ENCODE measurements around the gene USP13. TPM values are rescaled to one million over a fixed set of nuclear protein-coding genes. Genes with fewer than 3 reads are reported as not detected.
"Not testable (repeated sequence)": the region's sequence is repeated elsewhere in the genome, so short reads cannot be mapped to it uniquely, and the experiment has no call there.

Gene USP13
- total and polyA plus RNA-seq, 12 donors = 13.7 to 181 (median 142) TPM

GRCh38 chr3:179682426-179683080 is 29.7 kb downstream of the USP13 start:
- intact Hi-C loops (cut with DNase I) = no loop called here

DNA sequence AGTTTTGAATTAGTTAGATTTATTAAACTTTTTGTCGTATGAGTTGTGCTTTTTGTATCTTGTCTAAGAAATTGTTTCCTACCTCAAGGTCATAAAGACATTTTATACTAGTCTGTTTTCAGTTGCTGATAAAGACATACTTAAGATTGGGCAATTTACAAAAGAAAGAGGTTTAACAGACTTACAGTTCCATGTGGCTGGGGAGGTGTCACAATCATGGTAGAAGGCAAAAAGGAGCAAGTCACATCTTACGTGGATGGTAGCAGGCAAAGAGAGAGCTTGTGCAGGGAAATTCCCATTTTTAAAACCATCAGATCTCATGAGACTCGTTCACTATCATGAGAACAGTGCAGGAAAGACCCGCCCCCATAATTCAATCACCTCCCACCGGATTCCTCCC is 30.4 kb downstream of the USP13 start:
- H3K36me3 ChIP-seq = peaks cover 0 to 23% (median 4%) of the 10 kb centered on the region in 9 donors
- DNase-seq; H3K27me3 ChIP-seq; ATAC-seq; intact Hi-C loops (cut with DNase I); H3K4me3 ChIP-seq; H3K9me3 ChIP-seq: not testable (repeated sequence)
- WGBS, 2 donors = 61 to 74% methylated on average over 5 of the region's 5 CpGs
- H3K27ac ChIP-seq = peak overlapping the region in 4 of 10 donors; percentile 4 to 47 (median 42)
- peaks cover 0 to 48% (median 19%) of the 10 kb centered on the region in 9 donors for H3K4me1 ChIP-seq

More at GRCh38 chr3:179682426-179683080, 29.7 kb downstream of the USP13 start:
- H3K27me3 ChIP-seq = no peaks in the 10 kb centered on the region
- peak overlapping the region in 5 of 10 donors; percentile 4 to 59 (median 42) for H3K27ac ChIP-seq
- H3K36me3 ChIP-seq = peaks cover 0 to 23% (median 4%) of the 10 kb centered on the region in 9 donors
- H3K9me3 ChIP-seq = no peaks in the 10 kb centered on the region
- ATAC-seq = no peak
- DNase-seq = no peak
- 37 to 40% methylated on average over 4 of the region's 4 CpGs for WGBS, 2 donors
- H3K4me1 ChIP-seq = peaks cover 0 to 48% (median 19%) of the 10 kb centered on the region in 9 donors
- H3K4me3 ChIP-seq = no peak overlapping the region
- TF ChIP-seq, protein P1, sequence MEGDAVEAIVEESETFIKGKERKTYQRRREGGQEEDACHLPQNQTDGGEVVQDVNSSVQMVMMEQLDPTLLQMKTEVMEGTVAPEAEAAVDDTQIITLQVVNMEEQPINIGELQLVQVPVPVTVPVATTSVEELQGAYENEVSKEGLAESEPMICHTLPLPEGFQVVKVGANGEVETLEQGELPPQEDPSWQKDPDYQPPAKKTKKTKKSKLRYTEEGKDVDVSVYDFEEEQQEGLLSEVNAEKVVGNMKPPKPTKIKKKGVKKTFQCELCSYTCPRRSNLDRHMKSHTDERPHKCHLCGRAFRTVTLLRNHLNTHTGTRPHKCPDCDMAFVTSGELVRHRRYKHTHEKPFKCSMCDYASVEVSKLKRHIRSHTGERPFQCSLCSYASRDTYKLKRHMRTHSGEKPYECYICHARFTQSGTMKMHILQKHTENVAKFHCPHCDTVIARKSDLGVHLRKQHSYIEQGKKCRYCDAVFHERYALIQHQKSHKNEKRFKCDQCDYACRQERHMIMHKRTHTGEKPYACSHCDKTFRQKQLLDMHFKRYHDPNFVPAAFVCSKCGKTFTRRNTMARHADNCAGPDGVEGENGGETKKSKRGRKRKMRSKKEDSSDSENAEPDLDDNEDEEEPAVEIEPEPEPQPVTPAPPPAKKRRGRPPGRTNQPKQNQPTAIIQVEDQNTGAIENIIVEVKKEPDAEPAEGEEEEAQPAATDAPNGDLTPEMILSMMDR (IDR thresholded peaks at IDR 0.05) = no peak

DNA sequence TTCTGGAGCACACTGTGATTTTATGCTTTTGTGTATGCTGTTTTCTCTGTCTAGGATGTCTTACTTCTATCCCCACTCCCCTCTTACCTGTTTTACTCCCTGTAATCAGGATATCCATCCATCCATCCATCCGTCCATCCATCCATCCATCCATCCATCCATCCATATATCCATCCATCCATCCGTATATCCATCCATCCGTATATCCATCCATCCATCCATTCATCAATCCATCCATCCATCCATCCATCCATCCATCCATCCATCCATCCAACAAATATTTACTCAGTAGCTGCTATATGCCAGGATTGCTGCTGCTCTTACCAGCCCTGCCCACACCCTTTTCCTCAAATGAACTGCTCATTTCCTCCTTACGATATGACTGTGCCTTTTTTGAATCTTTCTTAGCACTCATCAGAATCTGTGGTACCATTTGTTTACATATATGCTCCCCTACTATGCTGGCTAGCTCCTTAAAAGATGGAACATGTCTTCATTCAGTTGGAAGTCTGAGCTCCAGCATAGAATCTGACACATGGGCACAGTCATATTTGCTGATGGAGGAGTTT is 35.2 kb downstream of the USP13 start:
- DNase-seq (no peak), ATAC-seq (no peak)
- H3K36me3 ChIP-seq = peaks cover 0 to 44% (median 7%) of the 10 kb centered on the region in 9 donors
- TF ChIP-seq, protein P1 (IDR thresholded peaks at IDR 0.05) = no peak
- H3K9me3 ChIP-seq = no peaks in the 10 kb centered on the region
- H3K4me1 ChIP-seq = peaks cover 0 to 6% (median 4%) of the 10 kb centered on the region in 9 donors
- H3K27ac ChIP-seq = no peak overlapping the region
- H3K4me3 ChIP-seq = no peak overlapping the region
- no peaks in the 10 kb centered on the region for H3K27me3 ChIP-seq
- WGBS, 2 donors = 75 to 80% methylated on average over 4 of the region's 4 CpGs
- intact Hi-C loops (cut with DNase I) = no loop called here

- Histone ChIP-seq H3K9me3 (no peaks in the 10 kb centered on the region), H3K27me3 (no peaks in the 10 kb centered on the region), H3K4me1 (no peaks in the 10 kb centered on the region), H3K36me3 (peaks cover 0 to 49% (median 7%) of the 10 kb centered on the region in 9 donors), H3K4me3 (no peak overlapping the region), H3K27ac (no peak overlapping the region)
- intact Hi-C loops (cut with DNase I) = no loop called here
- ATAC-seq = no peak
- TF ChIP-seq, protein P1 (IDR thresholded peaks at IDR 0.05) = no peak
- 96 to 99% methylated on average over 4 of the region's 4 CpGs for WGBS, 2 donors
- no peak for DNase-seq
Observed at GRCh38 chr3:179688850-179689249, 36.0 kb downstream of the USP13 start.

DNA sequence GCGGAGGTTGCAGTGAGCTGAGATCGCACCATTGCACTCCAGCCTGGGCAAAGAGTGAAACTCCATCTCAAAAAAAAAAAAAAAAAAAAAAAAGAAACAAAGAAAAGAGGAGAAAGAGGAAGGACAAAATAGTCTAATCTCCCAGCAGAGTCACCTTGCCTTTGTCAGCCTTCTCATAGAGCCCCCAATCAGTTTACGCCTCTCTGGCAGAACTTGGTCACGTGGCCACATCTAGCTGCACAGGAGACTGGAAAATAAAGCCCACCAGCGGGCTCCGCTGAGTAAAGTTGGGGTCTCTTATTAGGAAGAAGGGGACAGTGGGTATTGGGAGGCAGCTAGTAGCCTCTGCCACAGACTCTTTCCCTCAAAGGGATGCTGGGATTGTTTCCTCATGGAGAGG is 41.9 kb downstream of the USP13 start:
- Histone ChIP-seq H3K36me3 (peaks cover 0 to 30% (median 0%) of the 10 kb centered on the region in 9 donors), H3K4me1 (peaks cover 0 to 17% (median 0%) of the 10 kb centered on the region in 9 donors), H3K4me3 (no peak overlapping the region), H3K27ac (no peak overlapping the region), H3K9me3 (no peaks in the 10 kb centered on the region), H3K27me3 (no peaks in the 10 kb centered on the region)
- intact Hi-C loops (cut with DNase I) = no loop called here
- no peak for ATAC-seq
- 89 to 97% methylated on average over 6 of the region's 6 CpGs for WGBS, 2 donors
- DNase-seq = no peak
- TF ChIP-seq, protein P1 (IDR thresholded peaks at IDR 0.05) = no peak
